ENCODE data around the gene LGI1.
A peak's percentile ranks its signal among the peaks of the same experiment; 100 is the strongest.
"Not testable (repeated sequence)": the region's sequence is repeated elsewhere in the genome, so short reads cannot be mapped to it uniquely, and the experiment has no call there.

LGI1 gene

DNA sequence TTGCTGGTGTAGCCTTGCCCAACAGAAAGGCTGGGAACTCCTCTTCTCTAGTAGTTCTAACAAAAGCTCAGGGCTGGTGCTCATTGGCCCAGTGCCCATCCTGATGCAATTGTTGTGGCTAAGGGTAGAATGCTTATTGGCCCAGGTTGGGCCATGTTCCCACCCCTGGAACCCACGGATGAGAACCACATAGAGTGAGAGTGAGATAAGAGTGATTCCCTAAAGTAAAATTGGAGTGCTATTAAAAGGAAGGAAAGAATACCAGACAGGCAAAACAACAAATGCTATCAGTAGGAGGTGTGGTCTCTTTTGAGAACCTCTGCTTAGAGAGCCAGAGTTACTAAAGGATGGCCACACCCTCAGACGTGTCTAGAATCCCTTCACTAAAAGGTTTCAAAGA, 49.2 kb downstream of the LGI1 start:
- no peak for DNase-seq (ENCODE audit: low spot score)
- FAIRE-seq = no peak

DNA sequence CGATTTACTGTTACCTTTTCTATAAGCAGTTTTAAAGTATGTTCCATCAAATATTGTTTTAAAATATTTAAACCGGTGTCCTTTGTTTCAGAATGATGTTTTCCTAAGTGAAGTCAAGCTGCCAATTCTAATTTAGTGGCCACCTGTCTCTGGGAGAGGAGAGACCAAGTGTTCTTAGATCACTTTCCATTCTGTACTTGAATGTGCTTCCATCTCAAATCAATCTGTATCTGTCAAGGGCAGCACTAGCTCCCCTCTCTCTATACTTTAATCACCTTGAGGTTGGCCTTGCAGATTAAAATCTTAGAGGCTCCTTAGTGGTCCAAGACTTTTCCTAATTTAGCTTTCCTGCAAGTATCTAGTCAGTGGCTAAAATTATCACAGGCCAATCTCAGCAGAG, 49.6 kb downstream of the LGI1 start:
- DNase-seq (ENCODE audit: low spot score) (no peak), FAIRE-seq (no peak)

DNA sequence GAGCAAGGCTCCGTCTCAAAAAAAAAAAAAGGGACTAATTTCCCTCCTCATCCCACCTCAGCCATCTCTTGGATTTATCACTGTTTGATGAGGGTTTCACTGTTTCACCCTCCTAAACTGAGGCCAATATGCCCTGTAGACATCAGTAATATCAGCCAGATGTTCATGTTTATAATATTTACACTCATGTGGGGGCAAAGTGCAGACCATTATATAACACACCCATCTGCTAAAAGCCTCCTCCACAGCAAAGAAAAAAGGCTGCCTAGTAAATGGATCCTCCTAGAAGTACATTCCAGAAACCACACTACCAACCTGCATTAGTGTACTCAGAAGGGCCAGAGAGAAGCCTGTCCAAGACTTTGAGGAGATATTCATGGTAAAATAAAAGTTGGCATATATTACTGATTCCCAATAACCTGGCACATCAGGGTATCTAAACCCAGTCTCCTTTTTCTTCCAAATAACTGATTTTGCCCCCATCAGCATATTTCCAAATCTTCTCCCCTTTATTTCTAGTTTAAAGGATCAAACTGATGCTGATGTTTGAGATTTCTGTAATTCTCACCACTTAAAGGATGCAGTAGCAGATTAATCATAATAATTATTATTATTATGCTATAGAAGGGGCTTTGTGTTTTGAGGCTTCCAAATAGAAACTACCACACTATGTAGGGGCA, 55.1 kb downstream of the LGI1 start:
- FAIRE-seq (no peak), DNase-seq (ENCODE audit: low spot score) (no peak)

DNA sequence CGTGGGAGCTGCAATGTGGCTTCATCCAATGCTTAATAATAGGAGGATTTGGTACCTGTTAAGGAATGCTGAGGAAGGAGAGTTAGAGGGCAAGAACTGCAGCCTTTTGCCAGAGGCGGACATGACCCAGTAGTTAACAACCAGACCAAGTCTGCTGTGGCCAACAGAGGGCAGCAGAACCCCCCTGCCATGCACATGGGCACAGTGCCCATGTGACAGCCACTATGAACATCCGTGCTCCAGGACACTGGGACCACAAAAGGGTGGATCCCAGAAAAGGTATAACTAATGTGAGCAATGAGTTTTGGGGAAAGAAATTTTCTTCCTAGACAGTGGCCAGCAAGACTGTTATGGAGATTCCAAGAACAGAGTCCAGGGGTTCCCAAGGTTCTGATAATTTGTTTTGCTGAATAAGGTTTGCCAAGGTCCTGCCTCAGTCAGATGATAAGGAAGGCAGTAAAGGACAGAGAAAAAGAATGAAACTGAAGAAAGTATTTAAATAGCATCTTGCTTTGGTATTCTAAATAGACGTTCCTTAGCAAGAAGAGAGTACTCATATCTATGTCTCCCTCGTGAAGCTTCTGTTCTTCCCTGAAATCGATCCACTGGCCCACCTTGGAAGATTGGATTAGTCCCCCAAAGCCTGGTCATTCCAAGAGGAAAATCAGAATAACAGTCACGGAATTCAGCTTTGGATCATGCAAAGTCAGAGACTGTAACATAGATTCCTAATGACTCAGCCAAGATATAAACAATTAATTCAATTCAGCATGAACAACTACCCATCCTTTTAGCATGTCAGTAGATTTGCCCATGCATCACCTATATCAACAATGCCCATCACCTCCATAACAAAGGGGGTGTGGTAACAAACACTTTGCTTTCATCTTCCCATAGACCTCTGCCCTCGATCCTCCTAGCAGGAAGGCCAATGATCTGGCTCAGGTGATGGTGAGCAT, 56.0 kb downstream of the LGI1 start:
- DNase-seq (ENCODE audit: low spot score) = peak; percentile 62
- peak; percentile 80 for FAIRE-seq

DNA sequence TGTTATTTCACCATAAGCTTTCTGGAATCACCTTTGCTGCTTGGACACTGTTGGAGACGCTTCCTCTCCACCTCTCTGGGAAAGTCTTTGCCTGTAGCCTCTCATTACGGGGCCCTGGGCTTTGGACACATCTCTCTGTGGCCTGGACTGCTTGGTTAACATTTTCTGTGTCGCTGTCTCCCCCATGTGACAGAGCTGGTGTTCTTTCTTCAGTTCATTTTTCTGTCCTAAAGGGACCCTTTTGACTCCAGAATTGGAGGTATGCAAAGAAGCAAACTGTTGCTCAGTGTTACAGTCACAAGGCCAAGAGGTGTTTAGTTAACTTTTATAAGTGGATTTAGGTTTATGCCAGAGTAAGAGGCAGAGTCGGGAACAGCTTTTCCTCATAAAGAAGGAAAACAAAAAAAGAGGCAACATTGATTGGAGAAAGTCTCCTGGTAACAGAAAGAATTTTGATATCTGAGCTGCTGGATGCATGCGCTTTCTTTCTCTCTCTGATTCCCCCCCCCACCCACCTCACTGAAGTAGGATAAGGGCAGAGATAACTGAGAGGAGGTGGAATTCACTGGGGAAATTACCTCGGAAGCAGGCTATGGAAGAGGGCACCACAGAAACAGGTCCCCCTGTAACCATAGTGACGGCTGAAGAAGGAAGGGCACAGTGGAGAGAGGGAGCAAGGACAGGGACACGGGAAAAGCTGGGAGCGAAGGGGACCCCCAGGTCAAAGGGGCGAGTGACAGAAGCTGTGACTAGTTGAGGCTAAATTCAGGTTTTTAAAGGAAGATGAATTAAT, 57.8 kb downstream of the LGI1 start:
- FAIRE-seq (no peak), DNase-seq (ENCODE audit: low spot score) (no peak)

DNA sequence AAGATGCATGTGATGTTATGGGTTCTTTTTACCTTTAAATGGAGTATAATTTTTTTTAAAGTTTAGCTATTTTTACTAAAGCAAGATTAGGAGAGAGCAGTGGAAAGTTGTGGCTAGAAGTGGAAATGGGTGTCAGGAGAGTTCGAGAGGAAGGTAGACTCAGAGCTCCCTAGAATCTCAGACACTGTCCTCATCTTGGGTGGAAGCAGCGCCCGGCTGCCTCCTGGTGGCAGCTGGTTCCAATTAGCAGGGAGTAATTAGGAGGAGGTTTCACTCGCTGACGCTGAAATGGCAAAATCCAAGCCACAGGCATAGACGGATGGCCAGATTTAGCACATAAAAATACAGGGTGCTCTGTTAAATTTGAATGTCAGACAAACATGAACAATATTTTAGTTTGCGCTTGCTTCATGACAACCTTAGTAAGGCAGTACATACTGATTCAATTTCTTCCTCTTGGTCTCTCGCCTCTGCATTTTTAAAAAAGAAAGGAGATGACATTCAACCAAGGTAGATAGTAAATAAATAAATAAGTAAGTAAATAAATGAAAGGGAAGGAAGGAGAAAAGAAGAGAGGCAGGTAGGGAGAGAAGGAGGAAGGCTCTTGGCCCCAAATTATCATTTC, 58.5 kb downstream of the LGI1 start:
- FAIRE-seq (no peak), DNase-seq (ENCODE audit: low spot score) (peak; percentile 44)

DNA sequence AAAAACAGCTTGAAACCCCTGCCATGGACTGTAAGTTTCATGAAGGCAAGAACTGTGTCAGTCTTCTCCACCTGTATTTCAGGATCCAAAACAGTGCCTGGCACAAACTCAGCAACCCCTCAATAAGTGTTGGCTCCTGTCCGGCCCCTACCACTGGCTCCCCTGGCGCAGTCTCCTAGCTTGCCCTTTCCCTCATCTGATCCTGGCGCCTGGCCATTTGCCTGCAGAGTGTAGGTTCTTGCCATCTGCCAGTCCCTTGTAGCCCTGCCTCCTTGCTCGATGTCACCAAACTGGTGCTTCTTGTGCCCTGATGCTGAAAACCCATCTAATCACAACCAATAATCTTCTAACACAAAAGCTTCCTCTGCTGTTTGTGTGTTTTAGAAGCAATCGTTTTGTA, 60.4 kb downstream of the LGI1 start:
- no peak for FAIRE-seq

DNA sequence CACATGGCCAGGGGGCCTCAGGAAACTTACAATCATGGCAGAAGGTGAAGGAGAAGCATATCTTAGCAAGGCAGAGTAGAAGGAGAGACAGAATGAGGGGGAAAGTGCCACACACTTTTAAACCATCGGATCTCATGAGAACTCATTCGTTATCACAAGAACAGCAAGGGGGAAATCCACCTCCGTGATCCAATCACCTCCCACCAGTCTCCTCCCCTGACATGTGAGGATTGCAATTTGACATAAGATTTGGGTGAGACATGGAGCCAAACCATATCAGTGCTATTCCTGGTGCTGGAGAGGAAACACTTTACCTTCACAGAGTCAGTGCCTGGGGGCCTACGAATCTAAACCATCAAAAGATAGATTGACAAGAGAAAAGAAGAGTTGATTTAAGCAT, 61.8 kb downstream of the LGI1 start:
- DNase-seq (ENCODE audit: low spot score) (no peak), FAIRE-seq (no peak)

More for the DNA sequence above, 60.4 kb downstream of the LGI1 start:
- DNase-seq (ENCODE audit: low spot score) = no peak

DNA sequence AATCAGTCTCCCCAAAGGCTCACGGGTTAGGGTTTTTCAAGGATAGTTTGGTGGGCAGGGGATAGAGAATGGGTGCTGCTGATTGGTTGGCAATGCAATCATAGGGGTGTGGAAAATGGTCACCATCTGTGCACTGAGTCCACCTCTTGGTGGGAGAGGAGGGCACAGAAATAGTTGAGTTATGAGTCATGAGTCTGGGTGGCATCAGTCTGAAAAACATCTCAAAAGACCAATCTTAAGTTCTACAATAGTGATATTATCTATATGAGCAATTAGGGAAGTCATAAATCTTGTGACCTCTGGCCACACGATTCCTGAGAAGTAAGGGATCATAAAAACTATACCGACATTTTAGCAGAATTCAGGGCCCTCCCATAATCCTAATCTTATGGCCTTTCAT, 62.7 kb downstream of the LGI1 start:
- FAIRE-seq = peak; percentile 66
- peak; percentile 41 for DNase-seq (ENCODE audit: low spot score)

DNA sequence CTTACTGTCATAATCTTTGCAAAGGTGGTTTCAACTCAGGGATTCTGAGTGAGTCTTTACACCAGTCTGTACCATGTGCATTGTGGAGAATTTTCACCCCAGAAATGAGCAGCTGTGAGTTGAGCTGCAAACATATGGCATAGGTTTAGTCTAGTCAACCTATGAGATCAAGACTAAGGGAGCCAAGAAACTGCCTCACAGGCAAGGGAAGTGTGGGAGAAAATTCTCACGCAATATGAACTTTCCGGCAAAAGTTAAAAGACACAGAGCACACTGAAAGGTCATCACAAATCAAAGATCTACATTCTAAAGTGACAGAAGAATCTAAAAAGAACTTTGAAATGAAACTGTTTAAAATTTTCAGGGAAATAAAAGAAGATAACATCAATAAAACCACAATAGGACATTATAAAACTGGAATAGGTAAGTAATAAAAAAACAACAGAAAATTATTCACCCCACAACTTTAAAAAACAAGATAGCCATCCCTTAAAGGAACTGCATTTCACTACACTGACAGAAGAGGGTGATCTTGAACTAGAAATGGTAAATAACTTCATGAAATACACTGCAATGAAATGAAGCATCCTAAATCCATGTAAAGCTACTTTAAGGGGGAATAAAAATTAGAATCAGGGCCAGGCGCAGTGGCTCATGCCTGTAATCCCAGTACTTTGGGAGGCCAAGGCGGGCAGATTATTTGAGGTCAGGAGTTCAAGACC, 63.5 kb downstream of the LGI1 start:
- DNase-seq (ENCODE audit: low spot score) = no peak
- FAIRE-seq = no peak

DNA sequence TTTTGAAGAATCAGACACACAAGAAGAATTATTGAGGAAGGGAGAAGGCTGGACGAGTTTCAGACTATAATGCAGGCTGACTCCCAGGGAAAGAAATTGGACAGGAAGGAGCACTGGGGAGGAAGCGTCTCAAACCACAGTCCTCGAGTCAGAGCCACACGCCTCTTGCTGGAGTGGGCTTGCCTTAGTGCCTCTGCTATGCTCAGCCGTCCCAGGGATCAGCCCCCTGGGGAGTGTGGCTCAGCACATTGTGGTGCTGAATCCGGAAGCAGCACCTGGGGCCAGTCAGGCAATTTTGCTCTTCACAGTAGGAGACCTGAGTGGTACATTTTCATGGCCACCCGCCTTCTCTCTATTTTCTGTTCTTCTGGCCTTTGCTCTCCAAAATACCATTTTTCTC, 68.6 kb downstream of the LGI1 start:
- FAIRE-seq = no peak
- DNase-seq (ENCODE audit: low spot score) = peak; percentile 16

DNA sequence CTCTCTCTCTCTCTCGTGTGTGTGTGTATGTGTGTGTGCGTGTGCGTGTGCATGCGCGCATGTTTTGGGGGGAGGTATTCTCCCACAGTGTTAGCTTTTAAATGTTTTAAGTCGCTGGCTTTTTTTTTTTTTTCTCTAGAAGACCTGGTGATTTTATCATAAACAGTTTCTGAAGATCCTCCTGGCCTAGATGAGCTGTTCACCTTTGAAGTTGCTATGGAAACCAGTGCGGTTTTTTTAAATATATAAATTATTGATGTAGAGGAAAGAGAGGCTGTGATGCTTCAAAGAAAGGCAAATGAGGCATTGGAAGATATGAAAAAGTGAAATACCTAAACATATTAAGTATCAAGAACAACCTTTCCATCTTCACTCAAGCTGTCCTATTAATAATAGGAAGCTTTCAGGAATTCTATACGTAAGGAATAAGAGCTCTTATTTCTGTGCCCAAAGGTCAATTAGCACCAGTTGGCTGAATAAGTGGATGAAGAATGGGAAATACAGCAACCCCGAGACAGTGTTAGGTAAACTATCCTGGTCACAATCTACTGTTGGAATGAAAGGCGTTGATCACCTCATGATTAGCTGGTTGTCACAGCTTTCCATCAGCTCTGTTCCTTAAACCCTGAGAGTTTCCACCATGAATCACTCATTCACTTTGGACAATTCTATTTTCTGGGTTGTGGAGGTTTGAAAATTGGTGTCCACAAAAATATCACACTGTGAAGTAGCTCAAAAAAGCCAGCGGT, 69.5 kb downstream of the LGI1 start:
- DNase-seq (ENCODE audit: low spot score) (no peak), FAIRE-seq (no peak)

DNA sequence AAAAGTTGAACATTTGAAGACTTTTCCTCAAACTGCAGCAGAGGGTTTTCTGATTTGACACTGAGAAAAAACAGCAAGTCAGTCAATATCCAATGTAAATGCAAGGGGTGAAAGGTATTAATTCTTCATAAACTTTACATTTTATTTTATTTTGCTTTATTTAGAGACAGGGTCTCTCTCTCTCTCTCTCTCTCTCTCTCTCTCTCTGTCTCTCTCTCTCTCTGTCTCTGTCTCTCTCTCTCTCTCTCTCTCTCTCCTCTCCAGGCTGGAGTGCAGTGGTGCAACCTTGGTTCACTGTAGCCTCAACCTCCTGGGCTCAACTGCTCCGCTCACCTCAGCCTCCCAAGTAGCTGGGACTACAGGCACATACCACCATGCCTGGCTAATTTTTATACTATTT, 73.3 kb downstream of the LGI1 start:
- not testable (repeated sequence) for FAIRE-seq

DNA sequence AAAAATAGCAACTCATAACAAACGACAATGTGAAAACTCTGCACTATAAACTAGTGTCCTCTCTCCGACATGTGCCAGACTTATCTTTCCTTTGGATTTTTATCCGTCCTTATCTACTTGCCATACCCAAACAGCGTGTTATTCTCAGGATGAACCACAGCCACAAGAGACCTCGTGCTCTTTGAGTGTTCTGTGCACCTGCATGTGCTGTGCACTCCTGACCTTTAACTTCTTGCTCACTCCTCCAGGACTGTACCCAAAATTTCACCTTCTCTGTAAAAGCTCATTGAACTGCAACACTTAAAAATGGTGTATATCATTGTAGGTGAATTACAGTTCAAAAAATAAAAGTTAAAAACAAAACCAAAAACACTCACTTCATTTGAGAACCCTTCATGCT, 78.0 kb downstream of the LGI1 start:
- DNase-seq (ENCODE audit: low spot score) (no peak), FAIRE-seq (no peak)

More for the DNA sequence above, 73.3 kb downstream of the LGI1 start:
- not testable (repeated sequence) for DNase-seq (ENCODE audit: low spot score)

DNA sequence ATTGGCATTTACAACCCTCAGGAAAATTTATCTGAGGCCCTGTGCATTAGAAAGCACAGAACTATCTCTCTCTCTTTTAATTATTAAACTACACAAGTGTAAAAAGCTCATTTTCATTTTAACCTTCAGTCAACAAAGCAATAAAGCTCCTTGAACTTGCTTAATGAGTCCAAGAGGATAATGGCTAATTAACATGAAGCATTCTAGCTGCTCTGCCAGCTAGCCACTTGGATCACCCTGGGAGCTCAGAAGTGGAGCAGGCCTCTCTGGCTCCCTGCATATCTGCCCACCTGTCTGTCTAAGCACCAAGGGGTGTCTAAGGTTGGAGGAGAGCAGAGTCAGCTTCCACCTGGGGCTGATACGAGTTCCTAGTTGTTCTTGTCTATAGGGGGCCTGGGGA, 80.1 kb downstream of the LGI1 start:
- FAIRE-seq (no peak), DNase-seq (ENCODE audit: low spot score) (no peak)

DNA sequence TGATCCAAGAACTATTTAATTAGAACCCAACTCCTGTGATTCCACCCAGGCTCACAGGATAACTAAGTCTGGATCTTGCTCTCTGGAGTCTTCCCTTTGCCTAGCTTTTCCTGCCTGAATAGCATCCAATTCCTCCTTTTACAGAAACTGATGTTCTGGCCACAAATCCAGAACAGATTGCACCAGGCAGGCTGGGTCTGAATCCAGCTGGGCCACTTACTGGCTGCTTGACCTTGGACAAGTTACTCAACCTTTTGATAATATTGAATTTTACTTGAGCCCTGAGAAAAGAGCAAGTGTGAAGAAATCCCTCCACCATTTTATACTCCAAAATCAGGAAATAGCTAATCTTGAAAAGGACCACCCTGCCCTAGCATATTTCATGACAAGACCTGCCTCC, 80.5 kb downstream of the LGI1 start:
- DNase-seq (ENCODE audit: low spot score) (no peak), FAIRE-seq (no peak)

DNA sequence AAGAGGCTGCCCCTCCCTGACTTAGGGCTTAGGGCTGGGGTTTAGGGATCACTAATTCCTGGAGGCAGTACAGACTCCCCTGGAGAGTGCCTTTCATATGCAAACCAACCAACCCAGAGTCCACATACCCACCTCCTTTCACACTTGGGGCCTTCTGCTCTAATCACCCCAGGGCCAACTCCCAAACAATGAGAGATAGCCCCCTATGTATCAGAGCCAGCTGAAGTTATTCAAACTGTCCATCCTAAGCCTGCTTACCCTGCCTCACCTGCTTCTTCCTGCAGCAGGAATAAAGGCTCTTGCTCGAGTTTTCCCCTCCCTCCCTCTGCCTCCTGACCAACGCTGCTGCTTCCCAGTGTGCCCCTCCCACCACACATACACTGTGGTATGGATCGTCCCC, 84.2 kb downstream of the LGI1 start:
- DNase-seq (ENCODE audit: low spot score) = no peak
- no peak for FAIRE-seq

DNA sequence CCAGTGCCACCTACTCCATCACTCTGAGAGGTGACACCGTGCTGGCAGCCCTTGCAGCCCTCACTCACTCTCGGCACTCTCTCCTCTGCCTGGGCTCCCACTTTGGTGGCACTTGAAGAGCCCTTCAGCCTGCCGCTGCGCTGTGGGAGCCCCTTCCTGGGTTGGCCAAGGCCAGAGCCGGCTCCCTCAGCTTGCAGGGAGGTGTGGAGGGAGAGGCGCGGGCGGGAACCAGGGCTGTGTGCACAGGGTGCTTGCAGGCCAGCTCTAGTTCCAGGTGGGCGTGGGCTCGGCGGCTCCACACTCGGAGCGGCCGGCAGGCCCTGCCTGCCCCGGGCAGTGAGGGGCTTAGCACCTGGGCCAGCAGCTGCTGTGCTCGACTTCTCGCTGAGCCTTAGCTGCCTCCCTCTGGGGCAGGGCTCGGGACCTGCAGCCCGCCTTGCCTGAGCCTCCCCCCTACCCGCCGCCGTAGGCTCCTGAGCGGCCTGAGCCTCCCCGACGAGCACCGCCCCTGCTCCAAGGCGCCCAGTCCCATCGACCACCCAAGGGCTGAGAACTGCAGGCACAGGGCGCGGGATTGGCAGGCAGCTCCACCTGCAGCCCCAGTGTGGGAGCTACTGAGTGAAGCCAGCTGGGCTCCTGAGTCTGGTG, 87.4 kb downstream of the LGI1 start:
- DNase-seq (ENCODE audit: low spot score) = no peak
- no peak for FAIRE-seq

All from urothelium cell line (cell line).